Brain microvascular endothelial cell (primary cell): ENCODE results near the gene PKN1.

ENCODE experiments used
- DNase-seq: peaks from one replicate; pipeline ENCODE4 v3.0.0-alpha.2; 2020
- H3K27ac ChIP-seq: fragments of 250-450 bp; sonication (Bioruptor Pico); 2 replicates; pipeline ENCODE4 v1.5.1; 2020; ENCODE audit warnings: mild to moderate bottlenecking, moderate library complexity
- H3K27me3 ChIP-seq: fragments of 250-450 bp; sonication (Bioruptor Pico); replicated peaks from 2 replicates; pipeline ENCODE4 v1.5.1; 2020; ENCODE audit warnings: mild to moderate bottlenecking
- H3K36me3 ChIP-seq: fragments of 250-450 bp; sonication (Bioruptor Pico); replicated peaks from 2 replicates; pipeline ENCODE4 v1.5.1; 2020; ENCODE audit warnings: mild to moderate bottlenecking
- H3K4me3 ChIP-seq: 2 replicates; pipeline ENCODE4 v1.5.1; 2011; ENCODE audit warnings: low read depth, mild to moderate bottlenecking, control low read depth, low read length, moderate library complexity
- in situ Hi-C: cut with HindIII; loops from 2 replicates; pipeline ENCODE4 v1.10.0; 2017; ENCODE audit warnings: low sequenced_read_pairs, low pct_ligation_motif_present
- TF ChIP-seq, protein P1 (sequence below): IDR thresholded peaks from 2 replicates; pipeline ENCODE4 v1.5.1; 2011; ENCODE audit warnings: low read depth, mild to moderate bottlenecking, moderate library complexity, low read length, control low read depth, inconsistent platforms; ENCODE audit errors: missing control alignments

PKN1 gene

GRCh38 chr19:14441041-14441938 is 8.2 kb downstream of the PKN1 start:
- in situ Hi-C loops = no loop called here
- H3K36me3 ChIP-seq = peaks cover 42% of the 10 kb centered on the region
- no peaks in the 10 kb centered on the region for H3K27me3 ChIP-seq
- no peak for DNase-seq
- TF ChIP-seq, protein P1, sequence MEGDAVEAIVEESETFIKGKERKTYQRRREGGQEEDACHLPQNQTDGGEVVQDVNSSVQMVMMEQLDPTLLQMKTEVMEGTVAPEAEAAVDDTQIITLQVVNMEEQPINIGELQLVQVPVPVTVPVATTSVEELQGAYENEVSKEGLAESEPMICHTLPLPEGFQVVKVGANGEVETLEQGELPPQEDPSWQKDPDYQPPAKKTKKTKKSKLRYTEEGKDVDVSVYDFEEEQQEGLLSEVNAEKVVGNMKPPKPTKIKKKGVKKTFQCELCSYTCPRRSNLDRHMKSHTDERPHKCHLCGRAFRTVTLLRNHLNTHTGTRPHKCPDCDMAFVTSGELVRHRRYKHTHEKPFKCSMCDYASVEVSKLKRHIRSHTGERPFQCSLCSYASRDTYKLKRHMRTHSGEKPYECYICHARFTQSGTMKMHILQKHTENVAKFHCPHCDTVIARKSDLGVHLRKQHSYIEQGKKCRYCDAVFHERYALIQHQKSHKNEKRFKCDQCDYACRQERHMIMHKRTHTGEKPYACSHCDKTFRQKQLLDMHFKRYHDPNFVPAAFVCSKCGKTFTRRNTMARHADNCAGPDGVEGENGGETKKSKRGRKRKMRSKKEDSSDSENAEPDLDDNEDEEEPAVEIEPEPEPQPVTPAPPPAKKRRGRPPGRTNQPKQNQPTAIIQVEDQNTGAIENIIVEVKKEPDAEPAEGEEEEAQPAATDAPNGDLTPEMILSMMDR = no peak
- no peak overlapping the region for H3K4me3 ChIP-seq
- no peak overlapping the region for H3K27ac ChIP-seq

DNA sequence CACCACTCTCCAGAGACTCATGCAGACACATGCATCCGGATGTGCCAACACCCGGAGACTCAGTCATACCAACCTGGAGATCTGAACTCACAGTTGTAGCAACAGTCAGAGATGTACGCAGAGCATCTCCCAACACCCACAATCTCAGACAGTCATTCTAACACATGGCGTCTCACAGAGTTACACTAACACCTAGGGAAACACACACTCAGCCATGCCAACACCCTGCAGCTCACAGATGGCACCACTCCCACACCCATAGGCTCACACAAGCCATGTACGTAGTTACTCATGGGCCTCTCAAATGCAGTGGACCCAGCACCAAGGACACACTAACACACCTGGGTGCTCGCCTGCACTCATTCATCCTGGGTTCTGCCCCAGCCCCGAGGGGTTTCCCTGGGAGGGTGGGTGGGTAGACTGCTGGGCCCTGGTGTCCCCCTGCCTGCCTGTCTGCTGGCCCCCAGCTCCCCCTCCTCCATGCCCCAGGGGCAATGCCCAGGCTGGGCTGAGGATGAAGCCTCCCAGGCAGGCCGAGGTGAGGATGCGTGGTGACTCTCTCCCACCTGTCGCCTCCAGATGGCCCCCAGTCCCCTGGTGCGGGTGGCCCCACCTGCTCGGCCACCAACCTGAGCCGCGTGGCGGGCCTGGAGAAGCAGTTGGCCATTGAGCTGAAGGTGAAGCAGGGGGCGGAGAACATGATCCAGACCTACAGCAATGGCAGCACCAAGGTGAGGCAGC is 10.0 kb downstream of the PKN1 start:
- Histone ChIP-seq H3K36me3 (peaks cover 57% of the 10 kb centered on the region), H3K27me3 (no peaks in the 10 kb centered on the region), H3K27ac (no peak overlapping the region), H3K4me3 (no peak overlapping the region)
- in situ Hi-C loops = no loop called here
- TF ChIP-seq, protein P1 = no peak
- DNase-seq = no peak

DNA sequence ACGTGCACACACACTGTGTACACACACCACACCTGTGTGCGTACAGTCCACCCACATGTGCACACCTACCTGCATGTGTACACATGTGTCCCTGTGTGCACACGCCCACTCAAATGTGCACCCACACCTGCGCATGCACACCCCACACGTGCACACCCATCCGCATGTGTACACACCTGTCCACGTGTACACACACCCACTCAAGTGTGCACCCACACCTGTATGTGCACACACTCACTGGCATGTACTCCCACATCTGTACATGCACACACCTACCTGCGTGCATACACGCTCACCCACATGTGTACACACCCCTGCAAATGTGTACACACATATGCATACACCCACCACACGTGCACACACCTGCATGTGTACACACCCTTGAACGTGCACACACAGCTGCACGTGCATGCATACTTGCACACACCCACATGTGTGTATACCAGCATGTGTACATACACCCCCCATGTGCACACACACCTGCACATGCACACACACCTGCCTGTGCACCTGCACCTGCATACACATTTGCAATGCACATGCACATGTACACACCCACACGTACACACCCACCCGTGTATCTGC is 10.6 kb downstream of the PKN1 start:
- H3K27ac ChIP-seq = no peak overlapping the region

DNA sequence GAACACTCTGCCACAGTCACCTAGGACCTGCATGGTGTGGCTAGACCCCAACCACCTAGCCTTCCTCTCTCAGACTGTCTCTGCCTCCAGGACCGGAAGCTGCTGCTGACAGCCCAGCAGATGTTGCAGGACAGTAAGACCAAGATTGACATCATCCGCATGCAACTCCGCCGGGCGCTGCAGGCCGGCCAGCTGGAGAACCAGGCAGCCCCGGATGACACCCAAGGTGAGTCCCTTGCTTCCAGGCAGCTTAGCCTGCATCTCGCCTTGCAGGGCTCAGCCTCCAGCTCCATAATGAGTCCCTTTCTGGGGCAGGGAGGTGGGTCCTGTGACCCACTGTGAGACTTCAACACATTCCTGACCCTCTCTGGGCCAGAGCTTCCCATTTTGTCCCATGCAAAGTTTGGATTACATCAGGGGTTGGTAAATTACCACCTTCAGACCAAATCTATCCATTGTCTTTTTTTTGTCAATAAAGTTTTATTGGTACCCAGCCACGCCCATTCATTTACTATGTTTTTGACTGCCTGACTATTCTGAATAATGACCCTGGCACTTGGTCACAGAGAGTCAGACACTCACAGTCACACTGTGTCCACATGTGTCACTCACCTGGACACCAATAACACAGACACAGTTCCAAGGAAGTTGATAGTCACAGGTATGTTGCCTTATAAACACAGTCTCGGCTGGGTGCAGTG is 13.4 kb downstream of the PKN1 start:
- Histone ChIP-seq H3K36me3 (peaks cover 82% of the 10 kb centered on the region), H3K27ac (no peak overlapping the region), H3K4me3 (no peak overlapping the region), H3K27me3 (no peaks in the 10 kb centered on the region)
- in situ Hi-C loops = no loop called here
- TF ChIP-seq, protein P1 = no peak
- DNase-seq = no peak

More for the DNA sequence above, 10.6 kb downstream of the PKN1 start:
- in situ Hi-C loops = no loop called here
- Histone ChIP-seq H3K27me3 (no peaks in the 10 kb centered on the region), H3K4me3 (no peak overlapping the region), H3K36me3 (peaks cover 64% of the 10 kb centered on the region)
- TF ChIP-seq, protein P1 = no peak
- no peak for DNase-seq

DNA sequence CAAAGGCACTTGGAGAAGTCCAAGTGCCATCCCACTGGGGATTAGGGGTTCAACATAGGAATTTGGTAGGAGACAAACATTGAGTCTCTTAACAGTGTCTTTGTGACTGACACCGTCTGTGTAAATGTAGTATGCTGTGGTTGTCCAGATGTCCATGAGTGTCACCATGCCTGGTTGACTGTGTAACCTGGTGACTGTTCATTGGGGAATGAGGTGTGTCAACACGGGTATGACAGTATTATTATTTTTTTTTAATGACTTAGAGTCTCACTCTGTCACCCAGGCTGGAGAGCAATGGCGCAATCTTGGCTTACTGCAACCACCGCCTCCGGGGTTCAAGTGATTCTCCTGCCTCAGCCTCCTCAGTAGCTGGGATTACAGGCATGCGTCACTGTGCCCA is 16.2 kb downstream of the PKN1 start:
- H3K36me3 ChIP-seq = peaks cover 71% of the 10 kb centered on the region
- in situ Hi-C loops = no loop called here

More for the DNA sequence above, 16.2 kb downstream of the PKN1 start:
- Histone ChIP-seq H3K27me3 (no peaks in the 10 kb centered on the region), H3K27ac (no peak overlapping the region), H3K4me3 (no peak overlapping the region)
- DNase-seq = no peak
- TF ChIP-seq, protein P1 = no peak
